Measurements from ENCODE around the gene PSMC6. TPM values are rescaled to one million over a fixed set of nuclear protein-coding genes. Genes with fewer than 3 reads are reported as not detected.

PSMC6 gene
- total and polyA plus RNA-seq, 2 donors (not counting 1 experiment from before 2014, with no cell fraction given), result 85.0 to 90.4 TPM

DNA sequence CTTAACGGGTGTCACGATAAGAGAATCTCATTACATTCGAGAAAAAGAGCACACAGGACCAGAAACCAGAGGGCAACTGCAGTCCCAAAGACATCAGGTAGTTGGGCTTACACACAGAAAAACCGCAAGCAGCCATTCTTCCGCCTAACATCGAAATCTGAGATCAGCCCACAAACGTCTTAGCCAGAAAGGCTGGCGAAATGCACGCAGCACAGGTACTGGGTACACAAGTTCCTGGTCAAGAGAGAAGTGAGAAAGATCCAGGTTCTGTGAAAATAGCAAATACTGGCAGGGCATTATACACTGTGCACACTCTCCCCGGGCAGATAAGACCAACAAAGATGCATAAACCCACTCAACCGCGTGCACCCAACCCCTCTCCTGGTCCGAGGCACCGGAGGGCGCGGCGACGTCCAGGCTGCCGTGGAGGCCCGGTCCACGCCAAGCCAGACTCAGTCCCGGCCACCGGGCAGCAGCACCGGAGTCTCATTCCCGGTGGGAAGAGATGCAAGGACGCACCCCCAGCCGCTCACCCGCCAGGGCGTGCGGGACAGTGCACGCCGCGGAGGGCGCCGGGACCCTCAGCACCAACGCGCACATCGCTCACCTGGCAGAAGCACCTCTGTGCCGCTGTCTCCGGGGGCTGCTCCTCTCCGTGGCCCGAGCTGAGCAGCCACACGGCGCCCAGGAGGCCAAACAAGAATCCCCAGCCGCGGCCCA is 12.1 kb upstream of the PSMC6 start:
- peak; percentile 44 to 67 for DNase-seq (ENCODE audit: low read depth in 2 of 2)
- H3K79me2 ChIP-seq (ENCODE audit: control insufficient read depth, insufficient read depth, low read length), result peaks cover 47% of the 10 kb centered on the region

GRCh38 chr14:52695481-52696091 is 11.4 kb upstream of the PSMC6 start, which contains the start of gene ERO1A:
Gene ERO1A, minus strand, starts transcription at chr14:52695558. Its CDS starts 77 bp downstream, at chr14:52695481.
- Histone ChIP-seq H3K9ac (ENCODE audit: insufficient read depth, low read length) (peak within 1 kb of the TSS; percentile 94), H3K36me3 (ENCODE audit: control insufficient read depth, insufficient read depth, low read length) (no peaks in the 10 kb centered on the region), H3K4me1 (ENCODE audit: control insufficient read depth, extremely low read depth, insufficient read depth, low read length) (peaks cover 5% of the 10 kb centered on the region), H3K27me3 (ENCODE audit: control insufficient read depth, insufficient read depth, low read length) (no peaks in the 10 kb centered on the region), H3K79me2 (ENCODE audit: control insufficient read depth, insufficient read depth, low read length) (peaks cover 44% of the 10 kb centered on the region), H3K9me3 (ENCODE audit: control insufficient read depth, insufficient read depth, low read depth, low read length) (no peaks in the 10 kb centered on the region), H3K4me2 (ENCODE audit: extremely low read depth, insufficient read depth, low read length) (peak within 1 kb of the TSS; percentile 85), H2AFZ (ENCODE audit: low read length) (peak within 1 kb of the TSS; percentile 69), H3K4me3 (replicated peaks in 1 of 4; ENCODE audit: control extremely low read depth in 1 of 4, insufficient read depth in 1 of 4, low read depth in 3 of 4, low read length in 4 of 4) (peak within 1 kb of the TSS; percentile 71 to 85 (median 80)), H4K20me1 (ENCODE audit: control insufficient read depth, extremely low read depth, insufficient read depth, low read length) (no peaks in the 10 kb centered on the region), H3K27ac (ENCODE audit: insufficient read depth, low read length) (peak within 1 kb of the TSS; percentile 94)
- TF ChIP-seq CTCF (conservative IDR thresholded peaks at IDR 0.05 in 1 of 2, IDR thresholded peaks at IDR 0.05 in 1 of 2; ENCODE audit: low read depth in 1 of 2, low read length in 2 of 2) (no peak), EZH2 (IDR thresholded peaks at IDR 0.05; ENCODE audit: low read length, missing control alignments) (no peak)
- peak; percentile 81 to 82 for DNase-seq (ENCODE audit: low read depth in 2 of 2)

More for the DNA sequence above, 12.1 kb upstream of the PSMC6 start:
- Histone ChIP-seq H3K9me3 (ENCODE audit: control insufficient read depth, insufficient read depth, low read depth, low read length) (no peaks in the 10 kb centered on the region), H4K20me1 (ENCODE audit: control insufficient read depth, extremely low read depth, insufficient read depth, low read length) (no peaks in the 10 kb centered on the region), H3K4me3 (replicated peaks in 1 of 4; ENCODE audit: control extremely low read depth in 1 of 4, insufficient read depth in 1 of 4, low read depth in 3 of 4, low read length in 4 of 4) (peak overlapping the region; percentile 71 to 85 (median 80)), H2AFZ (ENCODE audit: low read length) (peak overlapping the region; percentile 69), H3K27me3 (ENCODE audit: control insufficient read depth, insufficient read depth, low read length) (no peaks in the 10 kb centered on the region), H3K27ac (ENCODE audit: insufficient read depth, low read length) (peak overlapping the region; percentile 94), H3K9ac (ENCODE audit: insufficient read depth, low read length) (peak overlapping the region; percentile 94), H3K36me3 (ENCODE audit: control insufficient read depth, insufficient read depth, low read length) (no peaks in the 10 kb centered on the region), H3K4me1 (ENCODE audit: control insufficient read depth, extremely low read depth, insufficient read depth, low read length) (peaks cover 5% of the 10 kb centered on the region), H3K4me2 (ENCODE audit: extremely low read depth, insufficient read depth, low read length) (peak overlapping the region; percentile 85)
- TF ChIP-seq CTCF (conservative IDR thresholded peaks at IDR 0.05 in 1 of 2, IDR thresholded peaks at IDR 0.05 in 1 of 2; ENCODE audit: low read depth in 1 of 2, low read length in 2 of 2), result no peak
- no peak for TF ChIP-seq EZH2 (IDR thresholded peaks at IDR 0.05; ENCODE audit: low read length, missing control alignments)

DNA sequence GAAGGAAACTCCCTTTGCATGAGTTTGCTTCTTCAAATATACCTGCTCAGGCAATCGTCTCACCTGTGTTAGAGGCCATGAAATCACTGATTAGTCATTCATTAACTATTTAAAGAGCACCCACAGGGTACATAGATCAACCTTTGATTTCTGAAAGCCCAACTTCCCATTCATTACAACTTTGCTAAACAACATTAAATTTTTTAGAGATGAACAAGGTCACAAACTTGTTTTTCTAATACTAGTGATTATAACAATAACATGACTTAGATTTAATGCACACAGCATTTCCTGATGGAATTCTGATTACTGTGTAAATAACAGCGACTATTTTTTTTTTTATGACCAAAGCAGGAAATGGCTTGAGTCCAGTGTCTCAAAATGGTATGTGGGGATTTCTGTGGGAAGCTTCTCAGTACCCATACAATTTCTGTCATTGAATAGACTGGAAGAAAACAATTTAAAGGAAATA is 6.3 kb upstream of the PSMC6 start:
- no peak for TF ChIP-seq EZH2 (IDR thresholded peaks at IDR 0.05; ENCODE audit: low read length, missing control alignments)
- TF ChIP-seq CTCF (conservative IDR thresholded peaks at IDR 0.05 in 1 of 2, IDR thresholded peaks at IDR 0.05 in 1 of 2; ENCODE audit: low read depth in 1 of 2, low read length in 2 of 2), result no peak
- Histone ChIP-seq H3K27ac (ENCODE audit: insufficient read depth, low read length) (no peak overlapping the region), H3K79me2 (ENCODE audit: control insufficient read depth, insufficient read depth, low read length) (no peaks in the 10 kb centered on the region), H3K4me2 (ENCODE audit: extremely low read depth, insufficient read depth, low read length) (no peak overlapping the region), H3K9ac (ENCODE audit: insufficient read depth, low read length) (no peak overlapping the region), H3K4me1 (ENCODE audit: control insufficient read depth, extremely low read depth, insufficient read depth, low read length) (peaks cover 4% of the 10 kb centered on the region), H3K27me3 (ENCODE audit: control insufficient read depth, insufficient read depth, low read length) (no peaks in the 10 kb centered on the region), H4K20me1 (ENCODE audit: control insufficient read depth, extremely low read depth, insufficient read depth, low read length) (no peaks in the 10 kb centered on the region), H3K9me3 (ENCODE audit: control insufficient read depth, insufficient read depth, low read depth, low read length) (no peaks in the 10 kb centered on the region), H3K4me3 (replicated peaks in 1 of 4; ENCODE audit: control extremely low read depth in 1 of 4, insufficient read depth in 1 of 4, low read depth in 3 of 4, low read length in 4 of 4) (no peak overlapping the region), H3K36me3 (ENCODE audit: control insufficient read depth, insufficient read depth, low read length) (no peaks in the 10 kb centered on the region), H2AFZ (ENCODE audit: low read length) (no peak overlapping the region)
- DNase-seq (ENCODE audit: low read depth in 2 of 2), result no peak

Data from fibroblast of lung (primary cell).